Astrocyte of the cerebellum (primary cell): ENCODE results near the gene XYLT1.

Experiments
- DNase-seq: peaks from one replicate; pipeline ENCODE4 v3.0.0-alpha.2; 2011; ENCODE audit warnings: low read depth
- H3K4me3 ChIP-seq: 2 replicates; pipeline ENCODE4 v1.5.1; 2011; ENCODE audit warnings: mild to moderate bottlenecking, low read depth, low read length, moderate library complexity
- in situ Hi-C: cut with HindIII; loops from 2 replicates; pipeline ENCODE4 v1.10.0; 2017; ENCODE audit warnings: low sequenced_read_pairs
- TF ChIP-seq, protein P1 (sequence below): IDR thresholded peaks from 2 replicates; pipeline ENCODE4 v1.5.1; 2012; ENCODE audit warnings: low read length, low read depth, moderate library complexity, mild to moderate bottlenecking; ENCODE audit errors: missing control alignments

XYLT1 gene

DNA sequence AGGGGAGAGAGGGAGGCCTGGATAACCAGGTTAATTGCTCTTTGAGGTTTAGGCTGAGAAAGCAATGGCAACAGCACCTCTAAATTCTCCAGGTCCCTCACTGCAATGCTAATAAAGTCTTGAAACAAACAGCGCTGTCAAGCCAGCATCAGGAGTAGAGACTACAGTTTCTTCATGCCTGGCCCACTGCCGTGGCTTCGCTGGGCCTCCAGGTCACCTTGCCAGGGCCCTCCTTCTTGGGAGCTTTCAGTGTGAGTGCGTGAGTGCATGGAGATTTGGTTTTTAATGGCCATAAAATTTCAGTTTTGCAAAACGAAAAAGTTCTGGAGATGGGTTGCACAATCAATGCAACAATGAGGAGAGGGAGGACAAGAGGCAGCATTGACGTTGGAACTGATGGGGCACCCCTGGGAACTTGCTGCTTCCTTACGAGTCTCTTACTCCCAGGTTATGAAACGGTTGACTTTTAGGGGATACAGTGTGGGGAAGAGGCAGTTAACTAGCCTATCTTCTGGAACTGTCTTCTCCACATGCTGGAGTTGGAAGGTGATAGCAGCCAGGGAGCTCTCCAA, 229.4 kb downstream of the XYLT1 start:
- in situ Hi-C loops = no loop called here
- no peak for DNase-seq

DNA sequence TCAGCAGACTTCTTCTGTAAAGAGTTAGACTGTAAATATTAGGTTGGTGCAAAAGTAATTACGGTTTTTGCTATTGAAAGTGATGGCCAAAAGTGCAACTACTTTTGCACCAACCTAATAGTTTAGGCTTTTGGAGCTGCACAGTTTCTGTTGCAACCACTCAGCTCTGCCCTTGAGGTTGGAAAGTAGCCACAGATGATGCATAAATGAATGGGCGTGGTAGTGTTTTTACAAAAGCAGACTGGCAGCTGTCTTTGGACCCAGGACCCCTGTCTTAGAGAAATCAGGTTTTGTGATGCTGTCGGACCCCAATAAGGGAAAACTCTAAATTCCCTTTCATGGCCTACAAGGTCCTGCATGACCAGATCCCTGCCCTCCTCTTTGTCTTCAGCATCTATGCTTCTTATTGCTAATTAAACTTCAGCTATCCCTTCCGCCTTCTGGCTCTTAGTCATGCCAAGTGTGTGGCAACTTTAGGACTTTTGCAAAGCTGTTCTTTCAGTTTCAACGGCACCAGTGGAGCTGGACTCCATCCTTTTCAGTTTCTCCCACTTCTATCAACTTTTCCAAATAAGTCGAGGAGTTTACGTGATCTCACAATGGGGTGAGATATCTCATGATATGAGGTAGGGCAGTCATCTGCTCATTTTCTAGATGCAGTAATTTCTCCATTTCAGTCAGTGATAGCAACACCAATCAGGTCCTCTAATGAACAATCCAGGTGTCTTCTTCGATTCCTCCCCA, 232.3 kb downstream of the XYLT1 start:
- no peak for DNase-seq
- no peak overlapping the region for H3K4me3 ChIP-seq
- TF ChIP-seq, protein P1, sequence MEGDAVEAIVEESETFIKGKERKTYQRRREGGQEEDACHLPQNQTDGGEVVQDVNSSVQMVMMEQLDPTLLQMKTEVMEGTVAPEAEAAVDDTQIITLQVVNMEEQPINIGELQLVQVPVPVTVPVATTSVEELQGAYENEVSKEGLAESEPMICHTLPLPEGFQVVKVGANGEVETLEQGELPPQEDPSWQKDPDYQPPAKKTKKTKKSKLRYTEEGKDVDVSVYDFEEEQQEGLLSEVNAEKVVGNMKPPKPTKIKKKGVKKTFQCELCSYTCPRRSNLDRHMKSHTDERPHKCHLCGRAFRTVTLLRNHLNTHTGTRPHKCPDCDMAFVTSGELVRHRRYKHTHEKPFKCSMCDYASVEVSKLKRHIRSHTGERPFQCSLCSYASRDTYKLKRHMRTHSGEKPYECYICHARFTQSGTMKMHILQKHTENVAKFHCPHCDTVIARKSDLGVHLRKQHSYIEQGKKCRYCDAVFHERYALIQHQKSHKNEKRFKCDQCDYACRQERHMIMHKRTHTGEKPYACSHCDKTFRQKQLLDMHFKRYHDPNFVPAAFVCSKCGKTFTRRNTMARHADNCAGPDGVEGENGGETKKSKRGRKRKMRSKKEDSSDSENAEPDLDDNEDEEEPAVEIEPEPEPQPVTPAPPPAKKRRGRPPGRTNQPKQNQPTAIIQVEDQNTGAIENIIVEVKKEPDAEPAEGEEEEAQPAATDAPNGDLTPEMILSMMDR = no peak
- in situ Hi-C loops = no loop called here

More for the DNA sequence above, 229.4 kb downstream of the XYLT1 start:
- H3K4me3 ChIP-seq = no peak overlapping the region
- TF ChIP-seq, protein P1 = no peak

DNA sequence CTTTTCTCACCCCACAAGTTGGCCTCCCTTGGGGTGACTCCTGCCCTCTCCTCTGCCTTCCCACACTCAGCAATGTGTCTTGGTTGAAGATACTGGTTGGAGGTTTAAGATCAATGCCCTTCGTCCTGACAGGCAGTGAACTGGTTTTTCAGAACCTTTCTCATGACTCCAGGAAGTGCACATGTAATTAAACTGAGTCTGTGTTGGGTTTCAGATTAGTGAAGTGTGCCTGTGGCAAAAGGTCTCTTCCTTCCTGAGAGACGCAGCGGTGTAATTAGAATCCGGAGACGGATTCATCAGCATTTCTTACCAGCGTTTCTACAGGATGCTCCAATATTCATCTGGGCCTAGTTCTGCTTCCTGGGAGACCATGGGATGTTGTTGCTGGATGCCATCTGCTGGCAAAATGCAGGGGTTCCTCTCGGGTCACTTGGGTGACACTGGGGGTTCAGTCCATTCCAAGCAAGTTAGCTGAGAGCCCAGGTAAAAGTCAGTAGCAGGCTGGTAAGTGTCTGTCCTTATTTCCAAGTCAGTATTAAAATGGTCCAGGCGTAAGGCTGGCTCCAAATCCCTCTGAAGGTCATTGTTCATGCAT, 233.3 kb downstream of the XYLT1 start:
- no peak overlapping the region for H3K4me3 ChIP-seq
- in situ Hi-C loops = no loop called here
- no peak for DNase-seq
- TF ChIP-seq, protein P1 = no peak

DNA sequence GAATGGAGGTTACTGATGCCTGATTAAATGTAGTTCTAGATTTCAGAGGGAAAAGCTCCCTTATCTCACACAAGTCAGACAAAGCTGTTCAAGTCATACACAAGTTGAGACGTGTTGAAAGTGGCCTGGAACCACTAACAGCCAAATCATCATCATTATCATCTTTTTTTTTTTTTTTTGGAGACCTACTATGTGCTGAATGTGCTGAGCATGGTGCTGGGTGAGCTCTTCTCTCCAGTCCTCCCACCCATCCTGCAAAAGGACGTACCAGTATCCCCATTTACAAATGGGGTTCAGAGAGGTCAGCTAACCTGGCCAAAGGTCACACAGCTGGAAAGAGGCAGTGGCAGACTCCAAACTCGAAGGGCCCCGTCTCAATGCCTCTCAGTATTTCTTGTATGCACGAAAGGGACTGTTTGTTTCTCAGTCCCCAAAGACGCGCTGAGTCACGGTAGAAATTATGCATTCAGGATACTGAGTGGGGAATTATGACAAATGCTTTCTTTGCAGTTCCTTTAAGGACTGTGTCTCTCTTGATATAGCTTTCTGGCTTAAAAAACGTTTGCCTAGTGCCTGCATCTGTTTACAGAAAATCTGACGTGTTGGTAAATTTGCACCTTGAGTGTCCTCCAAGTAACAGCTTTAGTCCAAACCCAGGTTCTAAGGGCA, 235.5 kb downstream of the XYLT1 start:
- TF ChIP-seq, protein P1 = no peak

DNA sequence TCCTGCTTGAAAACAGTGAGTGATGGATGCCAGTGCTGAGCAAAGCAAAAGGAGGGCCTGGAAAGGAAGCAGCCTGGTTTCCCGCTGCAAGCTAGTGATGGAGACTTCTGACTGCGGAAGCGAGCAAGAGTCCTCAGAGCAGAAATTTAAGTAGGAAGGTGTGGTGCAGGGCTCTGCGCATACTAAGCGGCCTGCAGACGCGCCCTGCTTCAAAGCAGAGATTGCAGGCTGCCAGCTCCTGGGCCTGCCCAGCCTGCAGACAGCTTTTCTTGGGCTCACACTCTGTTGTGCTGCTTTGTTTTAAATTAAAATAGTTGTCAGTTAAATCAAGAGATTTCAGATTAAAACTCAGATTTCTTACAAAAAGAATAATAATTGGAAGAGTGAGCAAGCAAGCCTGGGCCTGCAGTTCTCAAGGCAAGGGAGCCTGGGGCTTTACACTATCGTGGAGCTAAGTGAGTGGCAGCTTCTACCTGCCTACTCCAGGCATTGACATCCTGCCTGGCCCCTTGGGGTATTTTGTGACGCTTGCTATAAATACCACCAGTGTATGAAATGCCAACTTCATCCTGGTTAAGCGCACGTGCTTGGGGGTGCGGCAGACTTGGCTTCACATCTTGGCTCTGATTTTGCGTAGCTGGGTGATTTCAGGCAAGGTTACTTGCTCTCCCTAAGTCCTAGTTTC, 237.3 kb downstream of the XYLT1 start:
- H3K4me3 ChIP-seq = no peak overlapping the region
- TF ChIP-seq, protein P1 = no peak
- in situ Hi-C loops = no loop called here
- no peak for DNase-seq

More for the DNA sequence above, 235.5 kb downstream of the XYLT1 start:
- DNase-seq = no peak
- H3K4me3 ChIP-seq = no peak overlapping the region
- in situ Hi-C loops = no loop called here

DNA sequence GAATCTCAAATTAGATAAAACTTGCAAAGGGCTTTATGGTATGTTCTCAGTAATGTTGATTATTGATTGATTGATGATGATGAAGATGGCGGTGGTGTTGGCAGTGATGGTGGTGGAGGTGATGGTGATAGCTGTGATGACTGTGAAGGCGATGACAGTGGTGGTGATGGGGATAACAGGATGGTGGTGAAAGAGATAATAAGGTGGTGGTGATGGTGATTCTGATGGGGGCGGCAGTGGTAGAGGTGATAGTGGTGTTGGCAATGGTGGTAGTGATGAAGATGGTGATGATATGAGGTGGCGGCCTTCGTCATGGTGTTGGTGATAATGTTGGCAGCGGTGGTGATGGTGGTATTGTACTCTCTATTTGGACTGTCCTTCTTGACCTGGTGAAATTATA, 238.3 kb downstream of the XYLT1 start:
- no peak for DNase-seq
- H3K4me3 ChIP-seq = no peak overlapping the region
- TF ChIP-seq, protein P1 = no peak
- in situ Hi-C loops = no loop called here
